Stimulated activated naive CD8-positive, alpha-beta T cell treated with anti-CD3 and anti-CD28 coated beads, Interleukin-15, Interleukin-2, amounts not matched to agents 100 ng/mL and 50 ng/mL, for 24 hours (primary cell): ENCODE results near the gene LTBR.

ENCODE experiments used
- H3K27ac Mint-ChIP-seq: one replicate; pipeline ENCODE4 v1.8.0; 2021; ENCODE audit warnings: mild to moderate bottlenecking, mixed read lengths
- H3K27me3 Mint-ChIP-seq: one replicate; pipeline ENCODE4 v1.8.0; 2021; ENCODE audit warnings: mixed read lengths
- H3K36me3 Mint-ChIP-seq: one replicate; pipeline ENCODE4 v1.8.0; 2021; ENCODE audit warnings: low read depth, mixed read lengths
- H3K4me1 Mint-ChIP-seq: one replicate; pipeline ENCODE4 v1.8.0; 2021; ENCODE audit warnings: low read depth, mixed read lengths
- H3K4me3 Mint-ChIP-seq: one replicate; pipeline ENCODE4 v1.8.0; 2021; ENCODE audit warnings: mild to moderate bottlenecking, mixed read lengths
- H3K9me3 Mint-ChIP-seq: one replicate; pipeline ENCODE4 v1.8.0; 2021; ENCODE audit warnings: mixed read lengths

The LTBR gene

GRCh38 chr12:6382371-6382770 lies 1.6 kb upstream of the LTBR start:
- H3K27ac Mint-ChIP-seq = no peak overlapping the region
- peaks cover 24% of the 10 kb centered on the region for H3K27me3 Mint-ChIP-seq
- no peak overlapping the region for H3K4me3 Mint-ChIP-seq
- no peaks in the 10 kb centered on the region for H3K9me3 Mint-ChIP-seq
- no peaks in the 10 kb centered on the region for H3K36me3 Mint-ChIP-seq
- H3K4me1 Mint-ChIP-seq = peaks cover 4% of the 10 kb centered on the region

DNA sequence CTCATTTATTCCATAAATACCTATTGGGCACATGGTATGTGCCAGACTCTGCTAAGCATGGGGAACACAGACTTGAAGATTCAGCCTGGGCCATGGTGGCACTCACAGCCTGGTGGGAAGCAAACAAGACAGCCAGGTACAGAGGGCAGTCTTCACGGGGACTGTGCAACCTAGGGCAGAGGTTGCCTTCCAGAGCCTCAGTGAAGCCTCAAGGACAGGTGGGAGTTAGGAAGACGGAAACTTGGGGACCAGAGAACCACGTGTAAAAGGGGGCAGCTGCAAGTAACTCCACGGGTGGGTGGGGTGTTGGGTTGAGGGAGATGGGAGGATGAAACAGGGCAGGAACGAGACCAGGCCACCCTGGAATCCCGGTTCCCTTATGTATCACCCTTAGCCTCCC lies 980 bp upstream of the LTBR start:
- Mint-ChIP-seq H3K36me3 (no peaks in the 10 kb centered on the region), H3K9me3 (no peaks in the 10 kb centered on the region), H3K27ac (peak overlapping the region; percentile 36), H3K4me3 (no peak overlapping the region), H3K4me1 (peaks cover 4% of the 10 kb centered on the region), H3K27me3 (peaks cover 24% of the 10 kb centered on the region)

DNA sequence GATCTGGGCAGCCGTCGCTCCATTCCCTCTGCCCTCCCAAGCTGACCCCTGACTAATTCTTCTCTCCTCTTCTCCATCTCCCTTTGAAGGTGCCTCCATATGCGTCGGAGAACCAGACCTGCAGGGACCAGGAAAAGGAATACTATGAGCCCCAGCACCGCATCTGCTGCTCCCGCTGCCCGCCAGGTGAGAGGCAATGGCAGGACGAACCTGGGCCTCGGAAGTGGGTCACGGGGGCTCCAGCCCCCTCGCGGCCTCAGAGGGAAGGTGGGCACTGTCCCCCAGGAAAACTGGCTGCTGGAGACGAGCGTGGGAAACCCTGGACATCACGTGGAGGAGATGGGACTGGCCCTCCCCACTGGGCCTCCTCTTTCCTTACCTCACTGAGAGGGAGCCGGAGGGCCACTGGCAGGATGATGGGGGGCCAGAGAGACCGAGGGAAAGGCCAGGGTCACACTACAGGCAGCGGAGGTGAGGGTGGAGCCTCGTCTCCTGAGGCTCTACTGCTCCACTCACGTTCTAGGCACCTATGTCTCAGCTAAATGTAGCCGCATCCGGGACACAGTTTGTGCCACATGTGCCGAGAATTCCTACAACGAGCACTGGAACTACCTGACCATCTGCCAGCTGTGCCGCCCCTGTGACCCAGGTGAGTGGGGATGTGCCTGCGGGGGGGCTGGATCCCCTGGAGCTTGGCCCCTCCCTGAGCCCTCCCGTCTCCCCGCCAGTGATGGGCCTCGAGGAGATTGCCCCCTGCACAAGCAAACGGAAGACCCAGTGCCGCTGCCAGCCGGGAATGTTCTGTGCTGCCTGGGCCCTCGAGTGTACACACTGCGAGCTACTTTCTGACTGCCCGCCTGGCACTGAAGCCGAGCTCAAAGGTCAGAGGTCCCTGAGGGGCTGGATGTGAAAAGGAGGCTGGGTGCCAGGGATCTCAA lies 806 bp downstream of the LTBR start:
- Mint-ChIP-seq H3K9me3 (no peaks in the 10 kb centered on the region), H3K4me1 (peaks cover 4% of the 10 kb centered on the region), H3K27me3 (peaks cover 24% of the 10 kb centered on the region), H3K4me3 (no peak overlapping the region), H3K27ac (peak overlapping the region; percentile 52), H3K36me3 (no peaks in the 10 kb centered on the region)

DNA sequence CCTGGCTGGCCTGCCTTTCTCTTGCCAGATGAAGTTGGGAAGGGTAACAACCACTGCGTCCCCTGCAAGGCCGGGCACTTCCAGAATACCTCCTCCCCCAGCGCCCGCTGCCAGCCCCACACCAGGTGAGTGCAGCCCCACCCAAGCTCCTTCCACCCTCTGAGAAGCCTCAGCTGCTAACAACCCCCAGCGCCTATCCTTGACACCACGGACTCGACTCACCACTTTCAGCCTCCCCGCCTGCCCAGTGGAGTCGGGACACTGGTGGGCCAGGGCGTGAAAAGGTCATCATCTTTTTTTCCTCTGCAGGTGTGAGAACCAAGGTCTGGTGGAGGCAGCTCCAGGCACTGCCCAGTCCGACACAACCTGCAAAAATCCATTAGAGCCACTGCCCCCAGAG lies 2.1 kb downstream of the LTBR start:
- Mint-ChIP-seq H3K27me3 (peaks cover 21% of the 10 kb centered on the region), H3K36me3 (no peaks in the 10 kb centered on the region), H3K27ac (no peak overlapping the region), H3K4me1 (peaks cover 4% of the 10 kb centered on the region), H3K4me3 (no peak overlapping the region), H3K9me3 (no peaks in the 10 kb centered on the region)

- Mint-ChIP-seq H3K9me3 (no peaks in the 10 kb centered on the region), H3K27ac (no peak overlapping the region), H3K36me3 (no peaks in the 10 kb centered on the region), H3K27me3 (peaks cover 16% of the 10 kb centered on the region), H3K4me1 (peaks cover 4% of the 10 kb centered on the region), H3K4me3 (no peak overlapping the region)
Observed at GRCh38 chr12:6386491-6386890, 2.5 kb downstream of the LTBR start.

- Mint-ChIP-seq H3K4me3 (no peak overlapping the region), H3K9me3 (no peaks in the 10 kb centered on the region), H3K27me3 (peaks cover 9% of the 10 kb centered on the region), H3K4me1 (peaks cover 4% of the 10 kb centered on the region), H3K36me3 (no peaks in the 10 kb centered on the region), H3K27ac (no peak overlapping the region)
Observed at GRCh38 chr12:6387541-6387940, 3.6 kb downstream of the LTBR start.

GRCh38 chr12:6390084-6390799 lies 6.3 kb downstream of the LTBR start:
- H3K4me1 Mint-ChIP-seq = no peaks in the 10 kb centered on the region
- no peaks in the 10 kb centered on the region for H3K9me3 Mint-ChIP-seq
- H3K4me3 Mint-ChIP-seq = no peak overlapping the region
- H3K27ac Mint-ChIP-seq = no peak overlapping the region
- H3K27me3 Mint-ChIP-seq = no peaks in the 10 kb centered on the region
- no peaks in the 10 kb centered on the region for H3K36me3 Mint-ChIP-seq

DNA sequence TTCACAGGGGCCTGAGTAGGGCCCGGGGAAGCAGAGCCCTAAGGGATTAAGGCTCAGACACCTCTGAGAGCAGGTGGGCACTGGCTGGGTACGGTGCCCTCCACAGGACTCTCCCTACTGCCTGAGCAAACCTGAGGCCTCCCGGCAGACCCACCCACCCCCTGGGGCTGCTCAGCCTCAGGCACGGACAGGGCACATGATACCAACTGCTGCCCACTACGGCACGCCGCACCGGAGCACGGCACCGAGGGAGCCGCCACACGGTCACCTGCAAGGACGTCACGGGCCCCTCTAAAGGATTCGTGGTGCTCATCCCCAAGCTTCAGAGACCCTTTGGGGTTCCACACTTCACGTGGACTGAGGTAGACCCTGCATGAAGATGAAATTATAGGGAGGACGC lies 7.1 kb downstream of the LTBR start:
- H3K9me3 Mint-ChIP-seq = no peaks in the 10 kb centered on the region
- no peaks in the 10 kb centered on the region for H3K27me3 Mint-ChIP-seq
- H3K27ac Mint-ChIP-seq = no peak overlapping the region
- H3K36me3 Mint-ChIP-seq = no peaks in the 10 kb centered on the region
- H3K4me1 Mint-ChIP-seq = no peaks in the 10 kb centered on the region
- H3K4me3 Mint-ChIP-seq = no peak overlapping the region

DNA sequence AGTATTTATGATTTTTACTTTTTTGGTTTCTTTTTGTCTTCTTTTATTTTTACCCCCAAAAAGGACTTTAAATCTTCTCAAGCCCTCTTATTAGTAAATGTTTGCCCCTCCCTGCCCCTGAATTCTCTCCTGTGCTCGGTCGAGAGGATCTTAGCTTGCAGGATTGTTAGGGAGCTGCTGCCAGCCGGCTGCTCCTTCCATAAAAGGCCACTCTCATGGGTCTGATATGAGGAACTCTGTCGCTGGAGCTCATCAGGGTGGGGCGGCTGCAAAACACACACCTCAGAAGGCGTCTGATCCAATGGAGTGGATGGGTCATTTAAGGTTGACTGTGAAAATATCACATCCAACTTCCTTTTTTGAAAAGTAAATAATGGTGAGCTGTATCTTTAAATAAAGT lies 8.5 kb downstream of the LTBR start:
- no peaks in the 10 kb centered on the region for H3K9me3 Mint-ChIP-seq
- no peak overlapping the region for H3K27ac Mint-ChIP-seq
- H3K4me3 Mint-ChIP-seq = no peak overlapping the region
- no peaks in the 10 kb centered on the region for H3K4me1 Mint-ChIP-seq
- H3K36me3 Mint-ChIP-seq = no peaks in the 10 kb centered on the region
- H3K27me3 Mint-ChIP-seq = no peaks in the 10 kb centered on the region

DNA sequence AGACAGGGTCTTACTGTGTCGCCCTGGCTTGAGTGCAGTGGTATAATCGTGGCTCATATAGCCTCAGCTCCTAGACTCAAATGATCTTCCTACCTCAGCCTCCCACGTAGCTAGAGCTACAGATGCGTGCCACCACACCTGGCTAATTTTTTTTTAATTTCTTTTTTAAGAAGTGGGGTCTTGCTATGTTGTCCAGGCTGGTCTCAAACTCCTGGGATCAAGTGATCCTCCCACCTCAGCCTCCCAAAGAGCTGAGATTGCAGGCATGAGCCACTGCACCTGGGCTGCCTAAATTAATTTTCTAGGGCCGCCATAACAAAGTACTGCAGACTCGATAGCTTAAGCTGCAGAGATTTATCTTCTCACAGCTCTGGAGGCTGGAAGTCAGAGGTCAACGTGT lies 9.1 kb downstream of the LTBR start:
- no peak overlapping the region for H3K4me3 Mint-ChIP-seq
- no peaks in the 10 kb centered on the region for H3K27me3 Mint-ChIP-seq
- no peaks in the 10 kb centered on the region for H3K4me1 Mint-ChIP-seq
- H3K9me3 Mint-ChIP-seq = no peaks in the 10 kb centered on the region
- no peak overlapping the region for H3K27ac Mint-ChIP-seq
- no peaks in the 10 kb centered on the region for H3K36me3 Mint-ChIP-seq

- Mint-ChIP-seq H3K27ac (no peak overlapping the region), H3K27me3 (no peaks in the 10 kb centered on the region), H3K36me3 (no peaks in the 10 kb centered on the region), H3K9me3 (no peaks in the 10 kb centered on the region), H3K4me3 (no peak overlapping the region), H3K4me1 (no peaks in the 10 kb centered on the region)
Observed at GRCh38 chr12:6394398-6394797, 10.4 kb downstream of the LTBR start.

DNA sequence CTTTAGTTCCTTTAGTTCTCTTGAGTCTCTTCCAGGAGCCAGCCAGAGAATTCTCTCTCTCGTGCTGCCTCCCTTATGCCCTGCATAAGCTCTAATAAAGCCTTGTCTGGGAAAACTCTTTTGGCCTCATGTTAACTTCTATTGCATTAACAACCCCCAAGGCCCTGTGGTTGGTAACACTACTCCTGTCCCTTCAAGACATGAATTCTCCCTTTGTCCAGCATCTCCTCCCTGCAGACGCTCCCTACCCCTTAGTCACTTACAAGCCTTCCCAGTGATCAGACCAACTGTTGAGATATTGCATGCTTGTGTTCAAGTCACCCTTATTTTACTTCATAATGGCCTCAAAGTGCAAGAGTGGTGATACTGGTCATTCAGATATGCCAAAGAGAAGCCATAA lies 12.1 kb downstream of the LTBR start:
- Mint-ChIP-seq H3K4me1 (no peaks in the 10 kb centered on the region), H3K9me3 (no peaks in the 10 kb centered on the region), H3K36me3 (no peaks in the 10 kb centered on the region), H3K4me3 (no peak overlapping the region), H3K27me3 (no peaks in the 10 kb centered on the region), H3K27ac (no peak overlapping the region)

DNA sequence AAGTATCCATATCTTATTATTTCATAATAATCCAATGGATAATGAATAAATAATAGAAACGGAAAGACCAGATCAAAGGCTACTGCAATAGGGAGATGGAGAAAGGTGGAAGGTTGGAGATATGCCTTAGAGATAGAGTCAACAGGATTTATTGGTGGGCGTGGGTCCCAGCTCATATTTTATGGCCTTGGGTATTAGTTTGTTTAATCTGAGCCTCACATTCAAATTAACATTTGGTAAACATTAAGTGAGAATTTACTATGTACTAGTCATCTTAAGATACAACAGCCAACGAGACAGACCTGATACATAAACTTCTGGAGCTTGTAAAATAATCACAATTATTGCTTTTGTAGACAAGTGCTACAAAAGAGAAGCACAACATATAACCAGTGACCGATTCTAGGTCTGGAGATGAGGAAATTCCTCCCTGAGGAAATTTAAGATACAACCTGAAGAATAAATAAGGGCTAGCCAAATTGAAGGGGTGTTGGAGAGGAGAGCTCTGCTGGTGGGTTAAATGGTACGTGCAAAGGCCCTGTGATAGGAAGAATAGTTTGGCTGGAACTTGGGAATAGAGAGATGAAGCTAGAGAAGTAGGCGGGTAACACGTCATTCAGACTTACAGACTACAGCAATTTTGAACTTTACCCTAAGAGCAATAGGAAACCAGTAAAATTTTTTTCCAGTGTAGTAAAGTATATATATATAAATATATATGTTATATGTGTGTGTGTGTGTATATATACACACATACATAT lies 16.1 kb downstream of the LTBR start:
- Mint-ChIP-seq H3K36me3 (no peaks in the 10 kb centered on the region), H3K27me3 (no peaks in the 10 kb centered on the region), H3K4me1 (no peaks in the 10 kb centered on the region), H3K9me3 (no peaks in the 10 kb centered on the region), H3K27ac (no peak overlapping the region), H3K4me3 (no peak overlapping the region)

DNA sequence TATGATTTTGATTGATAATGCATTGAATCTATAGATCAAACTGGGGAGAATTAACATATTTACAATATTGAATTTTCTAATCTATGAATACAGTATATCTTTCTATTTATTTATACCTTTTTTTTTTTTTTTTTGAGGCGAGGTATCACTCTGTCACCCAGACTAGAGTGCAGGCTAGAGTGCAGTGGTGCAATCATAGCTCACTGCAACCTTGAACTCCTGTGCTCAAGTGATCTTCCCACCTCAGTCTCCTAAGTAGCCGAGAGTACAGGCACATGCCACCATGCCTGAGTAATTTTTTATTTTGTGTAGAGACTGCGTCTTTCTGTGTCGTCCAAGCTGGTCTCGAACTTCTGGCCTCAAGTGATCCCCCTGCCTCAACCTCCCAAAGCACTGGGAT lies 20.4 kb downstream of the LTBR start:
- Mint-ChIP-seq H3K27ac (no peak overlapping the region), H3K4me3 (no peak overlapping the region), H3K9me3 (no peaks in the 10 kb centered on the region), H3K4me1 (no peaks in the 10 kb centered on the region), H3K36me3 (no peaks in the 10 kb centered on the region), H3K27me3 (no peaks in the 10 kb centered on the region)

- Mint-ChIP-seq H3K27ac (no peak overlapping the region), H3K4me3 (no peak overlapping the region), H3K36me3 (no peaks in the 10 kb centered on the region), H3K27me3 (no peaks in the 10 kb centered on the region), H3K9me3 (no peaks in the 10 kb centered on the region), H3K4me1 (no peaks in the 10 kb centered on the region)
Observed at GRCh38 chr12:6405963-6406362, 22.0 kb downstream of the LTBR start.
